ENCODE data around the gene LXN.
A peak's percentile ranks its signal among the peaks of the same experiment; 100 is the strongest.

Gene LXN

GRCh38 chr3:158668506-158668905, 3.9 kb downstream of the LXN start:
- no peak for DNase-seq (ENCODE audit: low spot score)

- DNase-seq (ENCODE audit: low spot score) = no peak
Measured at GRCh38 chr3:158666416-158666815, 6.0 kb downstream of the LXN start.

DNA sequence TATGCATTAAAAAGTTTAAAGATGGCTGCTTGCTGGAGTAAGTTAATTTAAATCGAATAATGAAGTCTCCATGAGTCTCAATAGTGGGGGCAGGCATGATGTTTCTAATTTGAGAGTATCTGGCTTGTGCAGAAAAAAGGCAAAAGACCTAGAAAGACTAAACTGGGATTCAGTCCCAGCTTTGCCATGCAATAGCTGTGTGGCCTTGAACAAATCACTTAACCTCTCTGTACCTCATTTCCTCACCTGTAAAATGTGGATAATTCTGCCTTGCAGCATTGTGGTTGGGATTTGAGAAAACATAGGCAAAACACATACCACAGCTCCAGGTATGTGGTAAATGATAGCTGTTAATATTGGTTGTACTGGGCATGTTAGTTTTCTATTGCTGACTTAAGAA, 8.6 kb downstream of the LXN start:
- DNase-seq (ENCODE audit: low spot score) = no peak

- no peak for DNase-seq (ENCODE audit: low spot score)
Measured at GRCh38 chr3:158663246-158663645, 9.2 kb downstream of the LXN start.

DNA sequence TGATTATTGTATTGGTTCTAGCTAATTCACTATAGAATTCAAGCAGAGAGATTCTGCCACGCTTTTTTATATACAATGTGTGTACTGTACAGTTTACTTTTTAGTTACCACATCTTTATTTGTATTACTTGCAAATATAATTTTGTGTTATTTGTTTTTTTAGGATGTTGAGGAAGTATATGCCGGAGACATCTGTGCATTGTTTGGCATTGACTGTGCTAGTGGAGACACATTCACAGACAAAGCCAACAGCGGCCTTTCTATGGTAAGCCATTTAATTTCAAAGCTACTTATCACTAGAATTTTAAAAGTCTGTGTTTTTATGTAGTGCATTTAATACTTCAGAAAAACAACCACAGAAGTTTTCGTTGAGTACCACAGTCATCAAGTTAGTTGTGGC, 11.7 kb downstream of the LXN start:
- no peak for DNase-seq (ENCODE audit: low spot score)

- peak; percentile 64 for DNase-seq (ENCODE audit: low spot score)
Measured at GRCh38 chr3:158659454-158660237, 12.8 kb downstream of the LXN start.

GRCh38 chr3:158658889-158659288, 13.6 kb downstream of the LXN start:
- peak; percentile 42 for DNase-seq (ENCODE audit: low spot score)

DNA sequence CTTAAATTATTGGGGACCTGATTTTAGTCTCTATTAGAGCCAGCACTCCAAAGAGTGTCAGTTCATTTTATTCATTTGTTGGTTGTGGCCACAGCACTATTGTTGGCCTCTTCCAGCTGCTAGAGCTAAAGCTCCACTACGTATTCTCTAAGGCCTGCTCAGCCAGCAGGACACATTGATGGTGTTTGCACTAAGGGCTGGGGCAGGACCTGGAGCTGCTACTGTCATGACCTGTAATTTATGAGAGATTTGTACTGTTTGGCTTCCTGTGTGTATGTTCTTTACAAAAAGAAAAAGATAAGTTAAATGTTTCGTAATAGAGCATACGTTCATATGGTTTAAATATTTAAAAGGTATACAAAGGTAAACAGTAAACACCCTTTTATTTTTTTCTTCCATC, 20.0 kb downstream of the LXN start:
- no peak for DNase-seq (ENCODE audit: low spot score)

DNA sequence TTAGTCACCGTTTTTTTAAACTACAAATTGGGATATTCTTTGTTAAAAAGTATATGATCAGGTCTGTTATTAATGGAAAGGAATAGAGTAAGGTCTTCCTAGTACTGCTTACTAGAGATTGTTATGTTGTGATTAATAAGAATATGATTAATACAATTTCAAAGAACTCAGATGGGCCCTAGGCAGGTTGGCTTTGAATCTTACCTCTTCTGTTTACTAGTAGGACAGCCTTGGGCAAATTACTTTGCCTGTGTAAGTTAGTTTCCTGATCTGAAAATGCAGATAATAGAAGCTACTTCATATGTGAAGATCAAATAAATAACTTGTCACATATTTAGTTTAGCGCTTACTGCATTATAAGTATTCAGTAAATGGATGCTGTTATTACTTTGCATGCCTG, 21.3 kb downstream of the LXN start:
- no peak for DNase-seq (ENCODE audit: low spot score)

DNA sequence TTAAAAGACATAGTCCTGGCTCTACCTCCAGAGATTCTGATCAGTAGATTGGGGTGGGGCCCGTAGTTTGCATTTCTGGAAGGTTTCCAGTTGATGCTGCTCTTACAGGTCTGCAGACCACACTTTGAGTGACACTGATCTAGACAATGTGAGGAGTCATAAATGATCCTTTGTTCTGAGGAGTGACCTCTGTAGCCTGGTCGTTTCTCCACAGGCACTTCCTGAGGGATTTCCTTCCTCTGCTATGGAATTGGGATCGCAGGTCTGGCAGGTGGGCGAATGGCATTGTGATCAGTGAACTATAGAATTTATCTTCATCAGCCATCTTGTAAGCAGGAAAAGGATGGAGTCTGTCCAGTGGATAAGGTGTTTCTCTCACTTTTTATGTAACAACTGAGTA, 22.7 kb downstream of the LXN start:
- DNase-seq (ENCODE audit: low spot score) = no peak

- peak; percentile 92 for DNase-seq (ENCODE audit: low spot score)
Measured at GRCh38 chr3:158644345-158644908, 28.0 kb downstream of the LXN start, which contains the start of gene GFM1. Gene GFM1 (plus strand): TSS chr3:158644527. CDS start chr3:158644635, 108 bp downstream.

- DNase-seq (ENCODE audit: low spot score) = no peak
Measured at GRCh38 chr3:158642474-158643210, 29.8 kb downstream of the LXN start.

DNA sequence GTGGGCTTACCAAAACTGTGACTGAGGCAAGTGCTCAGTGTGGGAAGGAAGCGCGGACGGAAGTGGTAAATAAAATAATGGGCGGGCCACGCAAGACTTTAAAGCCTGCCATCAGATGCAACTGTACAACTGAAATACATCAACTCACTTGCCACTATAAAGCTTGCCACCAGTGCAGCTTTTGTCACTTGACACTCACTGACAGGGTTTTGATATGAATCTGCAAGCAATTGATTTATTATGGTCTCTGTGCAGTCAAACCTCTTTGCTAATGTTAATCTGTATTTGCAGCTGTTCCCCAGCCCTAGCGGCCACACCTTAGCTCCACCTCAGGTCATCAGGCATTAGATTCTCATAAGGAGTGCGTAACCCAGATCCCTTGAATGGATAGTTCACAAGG, 30.4 kb downstream of the LXN start:
- no peak for DNase-seq (ENCODE audit: low spot score)

- peak; percentile 17 for DNase-seq (ENCODE audit: low spot score)
Measured at GRCh38 chr3:158640646-158641045, 31.8 kb downstream of the LXN start.

- DNase-seq (ENCODE audit: low spot score) = no peak
Measured at GRCh38 chr3:158631981-158632380, 40.5 kb downstream of the LXN start.

DNA sequence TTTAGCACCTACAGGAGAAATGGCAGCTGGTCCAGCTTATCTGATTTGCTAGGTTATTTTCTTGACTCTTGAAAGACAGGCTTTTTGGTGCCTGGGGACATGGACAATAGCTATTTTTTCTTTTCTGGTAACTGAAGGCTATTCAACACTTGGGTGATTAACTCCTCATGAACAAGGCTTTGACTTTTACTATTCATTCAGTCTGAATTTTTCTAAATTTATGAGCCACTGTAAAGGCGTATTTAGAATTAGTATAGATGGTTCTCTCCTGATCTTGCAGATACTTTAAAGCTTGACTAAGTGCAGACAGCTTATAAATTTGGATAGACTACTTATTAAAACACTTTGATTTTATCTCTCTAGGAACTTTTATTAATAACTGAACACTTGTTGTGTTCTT, 46.6 kb downstream of the LXN start:
- no peak for DNase-seq (ENCODE audit: low spot score)

DNA sequence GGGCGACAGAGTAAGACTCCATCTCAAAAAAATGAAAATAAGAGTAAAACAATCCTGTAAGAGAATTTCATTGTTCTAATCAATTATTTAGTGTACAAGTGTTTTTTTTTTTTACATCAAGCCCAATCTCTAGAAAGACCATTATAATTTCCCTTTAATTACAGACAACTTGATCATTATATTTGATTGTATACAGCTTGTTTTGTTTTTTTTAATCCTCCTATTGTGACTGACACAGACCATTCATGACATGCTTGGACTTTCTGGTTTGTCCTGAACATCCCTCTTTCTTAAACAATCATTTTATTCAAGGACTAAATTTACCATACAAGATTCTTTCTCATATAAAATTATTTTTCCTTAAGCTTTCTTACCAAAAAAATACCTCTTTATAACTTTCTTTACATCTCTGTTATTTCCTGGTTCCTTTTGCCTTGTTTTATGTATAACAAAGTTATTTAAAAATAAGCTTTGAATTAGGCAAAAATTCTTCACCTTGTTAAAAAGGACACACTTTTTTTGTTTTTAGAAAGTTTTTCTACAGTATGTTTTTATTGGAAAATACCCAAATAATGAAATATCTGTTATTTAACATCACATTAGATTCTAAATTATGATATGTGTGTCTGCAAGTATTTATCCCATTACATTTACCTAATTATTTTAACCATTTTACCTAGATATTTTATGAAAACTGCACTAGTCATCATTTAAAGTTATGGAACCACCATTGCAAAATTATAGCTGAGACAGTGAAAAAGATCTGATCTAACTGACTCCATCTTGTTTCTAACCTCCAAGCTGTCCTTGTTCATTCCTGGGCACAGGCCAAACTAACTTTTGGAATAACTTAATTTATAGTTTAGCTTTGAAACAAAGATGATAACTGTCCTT, 54.2 kb downstream of the LXN start:
- no peak for DNase-seq (ENCODE audit: low spot score)
